GM12872 (cell line): ENCODE data around the gene KRT76.

Experiments
- TF ChIP-seq, protein P1 (sequence below): IDR thresholded peaks from 3 replicates; pipeline ENCODE4 v1.5.1; 2011; ENCODE audit warnings: low read depth, mild to moderate bottlenecking, low read length, moderate library complexity; ENCODE audit not compliant: insufficient read depth

Gene KRT76

DNA sequence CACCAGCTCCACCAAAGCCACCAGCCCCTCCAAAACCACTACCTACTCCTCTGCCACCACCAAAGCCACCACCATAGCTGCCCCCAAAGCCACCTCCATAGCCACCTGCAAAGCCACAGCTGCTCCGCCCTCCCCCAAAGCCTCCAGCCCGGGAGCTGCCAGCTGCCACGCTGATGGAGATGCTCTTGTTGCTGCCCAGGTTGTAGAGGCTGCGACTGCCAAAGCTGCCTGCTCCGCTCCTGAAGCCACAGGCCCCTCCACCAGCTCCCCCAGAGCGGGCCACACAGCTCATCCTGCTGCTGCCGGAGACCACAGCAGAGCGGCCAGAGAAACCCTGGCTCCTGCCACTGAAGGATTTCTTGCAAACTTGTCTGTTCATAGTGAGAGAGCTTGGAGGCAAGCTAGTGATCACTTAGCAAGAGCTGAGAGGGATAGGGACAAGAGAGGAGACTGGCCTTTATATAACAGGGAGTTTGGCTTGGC lies at the start of gene KRT76:
Gene KRT76, minus strand, starts transcription at position 433 of the 483 bp plus-strand sequence. Its CDS starts 54 bp downstream, at position 379.
- TF ChIP-seq, protein P1, sequence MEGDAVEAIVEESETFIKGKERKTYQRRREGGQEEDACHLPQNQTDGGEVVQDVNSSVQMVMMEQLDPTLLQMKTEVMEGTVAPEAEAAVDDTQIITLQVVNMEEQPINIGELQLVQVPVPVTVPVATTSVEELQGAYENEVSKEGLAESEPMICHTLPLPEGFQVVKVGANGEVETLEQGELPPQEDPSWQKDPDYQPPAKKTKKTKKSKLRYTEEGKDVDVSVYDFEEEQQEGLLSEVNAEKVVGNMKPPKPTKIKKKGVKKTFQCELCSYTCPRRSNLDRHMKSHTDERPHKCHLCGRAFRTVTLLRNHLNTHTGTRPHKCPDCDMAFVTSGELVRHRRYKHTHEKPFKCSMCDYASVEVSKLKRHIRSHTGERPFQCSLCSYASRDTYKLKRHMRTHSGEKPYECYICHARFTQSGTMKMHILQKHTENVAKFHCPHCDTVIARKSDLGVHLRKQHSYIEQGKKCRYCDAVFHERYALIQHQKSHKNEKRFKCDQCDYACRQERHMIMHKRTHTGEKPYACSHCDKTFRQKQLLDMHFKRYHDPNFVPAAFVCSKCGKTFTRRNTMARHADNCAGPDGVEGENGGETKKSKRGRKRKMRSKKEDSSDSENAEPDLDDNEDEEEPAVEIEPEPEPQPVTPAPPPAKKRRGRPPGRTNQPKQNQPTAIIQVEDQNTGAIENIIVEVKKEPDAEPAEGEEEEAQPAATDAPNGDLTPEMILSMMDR, result no peak

DNA sequence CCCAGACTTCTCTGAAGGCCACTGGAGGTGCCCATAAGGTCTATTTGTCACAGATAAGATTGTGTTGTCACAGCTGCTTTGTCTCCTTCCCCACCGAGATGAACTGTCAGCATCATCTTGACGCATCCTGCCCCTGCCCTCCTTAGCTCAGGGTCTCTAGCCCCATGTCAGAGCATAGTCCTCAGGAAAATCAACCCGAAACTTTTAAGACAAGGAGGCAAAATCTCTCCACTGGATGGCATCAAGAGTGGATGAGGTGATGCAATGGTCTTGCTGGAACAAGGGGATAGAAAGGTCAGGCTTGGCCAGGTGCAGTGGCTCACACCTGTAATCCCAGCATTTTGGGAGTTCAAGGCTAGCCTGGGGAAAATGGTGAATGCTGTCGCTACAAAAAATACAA lies 48.8 kb upstream of the KRT76 start:
- TF ChIP-seq, protein P1, result no peak

DNA sequence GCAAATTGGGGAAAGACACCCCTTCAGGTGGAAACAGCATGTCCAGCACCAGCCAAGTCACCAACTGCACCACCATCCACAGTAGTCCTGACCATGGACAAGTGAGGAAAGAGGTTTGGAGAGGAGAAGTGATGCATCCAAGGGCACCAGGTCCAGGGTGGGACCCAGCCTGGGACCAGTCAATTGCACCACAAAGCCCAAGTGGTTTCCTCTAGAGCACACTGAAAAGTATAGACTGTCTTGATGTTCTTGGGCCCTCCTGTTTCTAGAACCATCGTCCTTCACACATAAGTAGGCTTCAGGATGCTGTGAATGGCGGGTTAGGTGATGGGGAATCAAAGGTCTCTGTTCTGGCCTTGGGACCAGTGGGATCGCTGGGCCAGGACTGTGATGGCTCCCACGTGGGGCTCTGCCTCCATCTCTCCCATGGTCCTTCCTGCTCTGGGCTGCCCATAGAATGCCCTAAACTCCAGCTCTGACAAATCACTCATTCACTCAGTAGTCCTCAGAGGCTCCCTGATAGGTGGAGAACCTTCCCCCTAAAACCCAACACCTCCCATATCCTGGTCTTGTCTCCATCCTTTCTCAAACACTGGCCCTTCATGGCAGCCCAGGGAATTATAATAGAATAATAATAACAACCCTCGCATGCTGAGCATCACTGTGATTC lies 47.7 kb upstream of the KRT76 start:
- TF ChIP-seq, protein P1, result no peak

DNA sequence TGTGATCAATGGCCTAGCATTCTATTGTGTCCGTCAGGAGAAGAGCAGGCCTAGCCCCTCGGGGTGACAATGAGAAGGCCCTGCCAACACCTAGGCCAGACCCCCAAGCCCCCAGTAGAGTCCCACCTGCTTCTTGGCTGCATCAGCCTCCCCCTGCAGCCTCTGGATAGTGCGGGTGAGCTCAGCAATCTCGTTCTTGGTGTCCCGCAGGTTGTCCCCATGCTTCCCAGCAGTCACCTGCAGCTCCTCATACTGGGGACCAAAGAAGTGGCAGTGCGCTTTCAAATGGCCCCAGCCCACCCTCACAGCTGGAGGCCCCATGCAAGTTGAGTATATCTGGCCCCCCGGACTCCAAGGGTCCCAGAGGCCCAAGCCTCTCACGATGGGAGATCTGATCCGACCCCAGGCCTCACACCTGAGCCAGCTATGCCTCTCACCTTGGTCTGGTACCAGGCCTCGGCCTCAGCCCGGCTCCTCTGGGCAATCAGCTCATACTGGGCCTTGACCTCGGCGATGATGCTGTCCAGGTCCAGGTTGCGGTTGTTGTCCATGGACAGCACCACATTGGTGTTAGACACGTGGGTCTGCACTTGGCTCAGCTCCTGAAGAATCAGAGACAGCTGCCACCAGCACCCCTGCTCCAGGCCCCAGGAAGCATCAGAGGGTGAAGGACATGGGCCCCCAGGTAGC lies 46.8 kb upstream of the KRT76 start:
- TF ChIP-seq, protein P1, result no peak

DNA sequence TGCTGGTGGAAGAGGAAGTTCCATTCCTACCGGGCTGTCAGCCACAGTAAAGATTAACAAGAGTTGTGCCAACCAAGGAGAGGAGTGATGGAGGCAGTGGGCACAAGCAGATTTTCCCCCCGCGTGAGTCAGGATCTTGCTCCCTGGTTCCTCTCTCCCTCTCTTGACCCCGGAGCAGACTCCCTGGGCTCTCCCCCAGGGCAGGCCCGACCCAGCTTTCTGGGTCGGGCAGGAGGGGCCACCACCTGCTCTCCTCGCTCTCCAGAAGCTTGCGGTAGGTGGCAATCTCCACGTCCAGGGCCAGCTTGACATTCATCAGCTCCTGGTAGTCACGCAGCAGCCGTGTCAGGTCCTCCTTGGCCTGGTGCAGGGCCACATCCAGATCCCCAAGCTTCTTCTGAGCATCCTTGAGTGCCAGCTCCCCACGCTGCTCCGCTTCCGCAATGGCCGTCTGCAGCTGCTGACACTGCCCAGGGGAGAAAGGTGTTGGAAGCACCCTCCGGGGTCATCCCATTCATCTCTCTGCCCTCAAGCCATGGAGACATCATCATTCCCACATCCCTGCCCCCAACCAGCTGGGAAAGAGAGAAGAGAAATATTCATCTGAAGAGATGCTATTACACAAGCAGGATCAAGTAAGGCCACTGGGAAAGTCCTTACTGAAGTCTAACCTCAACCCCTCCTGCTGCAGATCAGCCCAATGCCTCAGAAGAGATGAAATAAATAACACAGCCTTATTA lies 45.8 kb upstream of the KRT76 start:
- TF ChIP-seq, protein P1, result no peak

DNA sequence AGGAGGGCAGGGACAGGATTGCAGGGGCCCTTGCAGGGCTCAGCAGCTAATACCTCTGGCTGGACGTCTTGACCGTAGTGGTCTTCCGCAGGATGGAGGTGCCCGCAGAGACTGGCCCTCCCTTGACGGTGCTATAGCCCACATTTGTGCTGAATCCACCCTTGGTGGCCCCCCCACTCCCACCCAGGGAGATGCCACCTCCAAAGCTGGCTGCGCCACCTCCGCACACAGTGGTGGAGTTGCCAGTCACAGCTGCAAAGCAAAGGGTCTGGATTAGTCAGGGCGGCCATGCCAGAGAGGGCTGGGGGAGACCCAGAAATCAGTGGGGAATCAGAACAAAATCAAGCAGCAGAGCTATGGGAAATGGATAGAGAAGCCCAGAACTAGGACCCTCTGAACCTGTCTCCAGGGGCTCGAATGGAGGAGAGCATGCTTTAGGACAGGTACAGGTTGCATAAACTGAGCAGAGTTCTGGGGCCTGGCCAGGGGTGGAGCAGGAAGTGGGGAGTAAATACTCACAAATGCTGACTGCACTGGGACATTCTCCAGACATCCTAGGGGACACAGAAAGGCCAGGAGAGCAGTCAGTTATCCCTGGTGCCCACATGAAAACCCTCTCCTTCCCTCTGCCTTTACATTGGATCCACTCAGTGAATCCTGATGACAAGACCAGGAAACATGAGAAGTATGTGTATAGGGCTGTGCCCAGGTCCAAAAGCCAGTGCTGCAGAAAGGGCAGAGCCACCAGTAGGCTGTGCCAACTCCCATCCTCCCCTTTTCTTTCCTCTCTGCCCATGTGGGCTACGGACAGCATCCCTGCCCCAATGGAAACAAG lies 44.9 kb upstream of the KRT76 start:
- TF ChIP-seq, protein P1, result no peak
